Activated T-cell treated with anti-CD3 and anti-CD28 coated beads, Interleukin-2, amount 50 U/mL, for 4 hours (primary cell): ENCODE measurements around the gene INSRR. TPM values are rescaled to one million over a fixed set of nuclear protein-coding genes. Genes with fewer than 3 reads are reported as not detected.

ENCODE experiments used
- ATAC-seq, 2 donors: fragments of 200-7000 bp; cut with Tn5 transposase; one replicate each; pipeline ENCODE4 v1.10.0; 2021
- DNase-seq: peaks from one replicate; pipeline ENCODE4 v3.0.0-alpha.2; 2020
- H3K27me3 Mint-ChIP-seq: one replicate; pipeline ENCODE4 v1.8.0; 2021; ENCODE audit warnings: low read depth, mixed read lengths
- H3K36me3 Mint-ChIP-seq: one replicate; pipeline ENCODE4 v1.8.0; 2022; ENCODE audit warnings: mixed read lengths; ENCODE audit not compliant: insufficient read depth
- H3K4me1 Mint-ChIP-seq: one replicate; pipeline ENCODE4 v1.8.0; 2021; ENCODE audit warnings: low read depth, mixed read lengths
- H3K4me3 Mint-ChIP-seq: one replicate; pipeline ENCODE4 v1.8.0; 2021; ENCODE audit warnings: mild to moderate bottlenecking, moderate library complexity, mixed read lengths
- H3K9me3 Mint-ChIP-seq: one replicate; pipeline ENCODE4 v1.8.0; 2021; ENCODE audit warnings: mixed read lengths
- total RNA-seq, 3 donors: library from RNA; stranded (reverse); gene quantifications; one replicate each; pipeline ENCODE4 v1.2.1, GENCODE V29; 2021

INSRR gene
- total RNA-seq, 3 donors from 2014 or later, result 0.11 TPM; not detected in 2

DNA sequence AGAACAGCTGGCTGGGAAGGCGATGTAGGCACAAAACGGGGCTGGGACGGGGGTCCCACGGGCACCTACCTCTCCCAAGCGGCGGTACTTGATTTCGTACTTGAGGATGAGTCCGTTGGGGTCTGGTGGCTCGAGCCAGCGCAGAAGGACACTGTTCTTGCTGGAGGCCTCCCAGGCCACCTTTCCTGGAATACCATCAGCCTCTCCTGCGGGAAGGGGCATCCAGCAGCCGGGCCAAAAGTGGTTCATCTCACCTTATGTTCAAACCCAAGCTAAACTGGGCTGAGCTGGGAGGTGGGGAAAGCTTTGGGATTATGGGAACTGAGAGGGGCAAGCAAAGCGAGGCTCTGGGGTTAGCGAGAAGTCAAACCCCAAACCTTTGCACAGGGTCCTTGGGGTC lies 14.3 kb downstream of the INSRR start:
- H3K36me3 Mint-ChIP-seq, result no peaks in the 10 kb centered on the region
- peaks cover 25% of the 10 kb centered on the region for H3K4me1 Mint-ChIP-seq
- peaks cover 69% of the 10 kb centered on the region for H3K27me3 Mint-ChIP-seq
- no peak overlapping the region for H3K4me3 Mint-ChIP-seq
- DNase-seq (no peak), ATAC-seq (no peak)
- no peaks in the 10 kb centered on the region for H3K9me3 Mint-ChIP-seq

DNA sequence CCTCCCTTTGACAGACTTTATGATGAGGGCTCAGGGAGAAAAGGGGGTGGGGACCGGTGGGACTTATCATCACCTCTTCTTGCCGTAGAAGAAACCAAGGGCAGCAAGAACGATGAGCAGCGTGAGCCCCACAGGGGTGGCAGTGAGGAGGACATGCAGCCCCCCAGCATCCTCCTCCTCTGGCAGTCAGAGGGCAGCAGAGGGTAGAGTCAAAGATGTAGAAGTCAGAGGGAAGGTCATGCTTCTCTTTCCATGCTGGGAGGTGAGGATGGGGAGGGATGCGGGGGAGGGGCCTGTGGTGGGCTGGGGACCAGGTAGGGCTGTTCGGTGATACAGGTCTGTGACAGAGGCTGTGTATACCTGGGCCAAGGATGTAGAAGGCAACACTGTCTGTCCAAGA lies 14.8 kb downstream of the INSRR start:
- DNase-seq, result no peak
- peaks cover 22% of the 10 kb centered on the region for H3K4me1 Mint-ChIP-seq

DNA sequence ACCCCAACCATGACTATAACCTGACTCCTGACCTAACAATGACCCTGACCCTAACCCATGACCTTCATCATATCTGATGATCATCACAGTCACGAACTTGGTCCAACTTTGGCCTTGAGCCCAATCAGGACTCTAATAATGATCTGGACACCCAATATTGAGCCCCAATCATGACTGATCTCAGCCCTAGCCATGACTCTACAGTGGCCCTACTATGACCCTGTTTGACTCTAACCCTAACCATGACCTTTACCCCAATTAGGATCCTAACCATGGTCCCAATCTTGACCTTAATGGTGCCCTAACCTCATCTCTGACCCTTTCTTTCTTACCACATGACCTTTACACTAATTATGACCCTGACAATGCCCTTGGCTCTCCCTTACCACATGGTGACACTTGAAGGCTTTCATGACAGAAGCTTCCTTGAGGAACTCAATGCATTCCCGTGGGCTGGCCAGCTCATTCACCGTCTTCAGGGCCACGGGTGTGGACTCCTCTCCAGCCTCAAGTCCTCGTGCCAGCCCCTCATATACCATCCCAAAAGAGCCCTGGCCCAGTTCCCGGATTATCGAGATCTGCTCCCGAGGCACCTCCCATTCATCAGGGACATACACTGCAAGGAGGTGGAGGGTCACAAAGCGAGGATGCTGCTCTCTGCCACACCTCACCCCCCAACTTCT lies 16.2 kb downstream of the INSRR start:
- DNase-seq, result no peak
- Mint-ChIP-seq H3K4me3 (no peak overlapping the region), H3K36me3 (no peaks in the 10 kb centered on the region), H3K9me3 (no peaks in the 10 kb centered on the region), H3K4me1 (peaks cover 15% of the 10 kb centered on the region), H3K27me3 (peaks cover 70% of the 10 kb centered on the region)
- ATAC-seq, result no peak

More for the DNA sequence above, 14.8 kb downstream of the INSRR start:
- no peaks in the 10 kb centered on the region for H3K9me3 Mint-ChIP-seq
- no peak overlapping the region for H3K4me3 Mint-ChIP-seq
- peaks cover 70% of the 10 kb centered on the region for H3K27me3 Mint-ChIP-seq
- ATAC-seq, result no peak
- H3K36me3 Mint-ChIP-seq, result no peaks in the 10 kb centered on the region

DNA sequence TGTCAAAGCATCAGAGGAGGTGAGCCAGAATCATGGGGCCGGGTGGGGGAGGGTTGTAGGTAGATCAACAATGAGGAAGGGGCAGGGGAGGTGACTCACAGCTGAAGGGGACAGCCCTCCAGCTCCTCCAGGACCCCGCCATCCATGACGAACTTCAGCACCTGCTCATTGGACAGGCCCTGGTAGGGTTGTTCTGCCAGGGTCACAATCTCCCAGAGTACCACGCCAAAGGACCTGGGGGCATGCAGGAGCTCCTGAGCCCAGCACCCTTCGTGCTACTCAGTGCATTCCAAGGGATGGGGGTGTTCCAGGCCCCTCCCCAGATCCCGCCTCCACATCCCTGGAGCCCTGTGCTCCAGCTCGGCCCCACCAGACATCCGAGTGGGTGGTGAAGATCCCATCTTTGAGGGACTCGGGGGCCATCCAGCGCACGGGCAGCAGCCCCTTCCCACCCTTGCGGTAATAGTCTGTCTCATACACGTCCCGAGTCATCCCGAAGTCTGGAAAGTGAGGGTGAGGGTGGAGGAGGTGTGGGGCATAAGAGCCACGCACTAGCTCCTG lies 17.5 kb downstream of the INSRR start:
- no peak for ATAC-seq
- H3K36me3 Mint-ChIP-seq, result no peaks in the 10 kb centered on the region
- no peak overlapping the region for H3K4me3 Mint-ChIP-seq
- no peak for DNase-seq
- H3K4me1 Mint-ChIP-seq, result peaks cover 20% of the 10 kb centered on the region
- H3K9me3 Mint-ChIP-seq, result no peaks in the 10 kb centered on the region
- H3K27me3 Mint-ChIP-seq, result peaks cover 64% of the 10 kb centered on the region

DNA sequence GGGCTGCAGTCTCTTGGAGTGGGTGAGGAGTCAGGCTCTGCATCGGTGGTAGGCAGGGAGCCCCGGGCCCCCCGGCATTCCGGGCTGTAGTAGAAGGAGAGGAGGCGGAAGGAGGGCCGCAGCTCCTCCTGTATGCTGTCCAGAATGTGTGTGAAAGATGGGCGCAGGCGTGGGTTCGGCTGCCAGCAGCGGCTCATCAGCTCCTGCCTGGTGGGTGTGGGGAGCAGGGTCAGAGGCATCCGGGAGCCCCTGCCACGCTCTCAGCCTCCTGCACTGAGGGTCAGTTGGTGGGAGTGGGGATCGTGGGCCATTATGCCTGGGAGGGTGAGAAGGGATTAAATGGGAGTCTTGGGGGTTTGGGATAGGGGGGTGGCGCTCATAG lies 18.0 kb downstream of the INSRR start:
- Mint-ChIP-seq H3K4me3 (no peak overlapping the region), H3K4me1 (peaks cover 25% of the 10 kb centered on the region), H3K27me3 (peaks cover 59% of the 10 kb centered on the region), H3K36me3 (no peaks in the 10 kb centered on the region), H3K9me3 (no peaks in the 10 kb centered on the region)
- DNase-seq (no peak), ATAC-seq (no peak)

DNA sequence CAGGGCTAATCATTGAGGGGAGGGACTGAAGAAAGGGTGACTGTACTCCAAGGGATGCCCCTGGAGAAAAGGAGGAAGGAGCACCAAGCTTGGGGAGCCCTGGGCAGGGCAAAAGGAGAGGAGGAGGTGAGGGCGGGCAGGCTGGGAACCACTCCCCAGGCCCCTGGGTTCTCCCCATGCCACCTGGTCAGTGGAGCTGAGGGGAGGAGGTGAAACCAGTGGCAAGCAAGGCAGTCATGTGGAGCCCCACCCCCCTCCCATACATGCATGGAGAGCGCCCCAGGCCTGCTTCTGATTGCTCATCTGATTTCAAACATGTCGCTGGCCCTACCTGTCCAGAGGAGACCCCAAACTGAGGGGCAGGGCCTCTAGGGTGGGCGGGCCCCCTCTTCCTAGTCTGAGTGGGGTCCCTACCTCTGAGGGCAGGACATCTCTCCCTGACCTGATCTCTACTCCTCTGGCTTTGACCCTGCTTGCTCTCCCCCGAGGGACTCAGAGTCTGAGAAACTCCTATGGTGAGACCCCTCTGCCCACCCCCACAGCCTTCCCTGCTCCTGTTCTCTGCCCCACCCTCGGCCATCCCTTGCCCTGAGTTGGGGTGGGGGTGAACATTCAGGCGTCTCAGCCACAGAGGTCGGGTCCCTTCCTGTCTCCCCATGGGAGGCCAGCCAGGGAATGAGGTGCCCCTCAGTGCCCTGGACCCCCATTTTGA lies 18.6 kb downstream of the INSRR start:
- H3K27me3 Mint-ChIP-seq, result peaks cover 55% of the 10 kb centered on the region
- ATAC-seq, result no peak
- peaks cover 24% of the 10 kb centered on the region for H3K4me1 Mint-ChIP-seq
- no peaks in the 10 kb centered on the region for H3K9me3 Mint-ChIP-seq
- DNase-seq, result no peak
- no peaks in the 10 kb centered on the region for H3K36me3 Mint-ChIP-seq
- H3K4me3 Mint-ChIP-seq, result no peak overlapping the region

DNA sequence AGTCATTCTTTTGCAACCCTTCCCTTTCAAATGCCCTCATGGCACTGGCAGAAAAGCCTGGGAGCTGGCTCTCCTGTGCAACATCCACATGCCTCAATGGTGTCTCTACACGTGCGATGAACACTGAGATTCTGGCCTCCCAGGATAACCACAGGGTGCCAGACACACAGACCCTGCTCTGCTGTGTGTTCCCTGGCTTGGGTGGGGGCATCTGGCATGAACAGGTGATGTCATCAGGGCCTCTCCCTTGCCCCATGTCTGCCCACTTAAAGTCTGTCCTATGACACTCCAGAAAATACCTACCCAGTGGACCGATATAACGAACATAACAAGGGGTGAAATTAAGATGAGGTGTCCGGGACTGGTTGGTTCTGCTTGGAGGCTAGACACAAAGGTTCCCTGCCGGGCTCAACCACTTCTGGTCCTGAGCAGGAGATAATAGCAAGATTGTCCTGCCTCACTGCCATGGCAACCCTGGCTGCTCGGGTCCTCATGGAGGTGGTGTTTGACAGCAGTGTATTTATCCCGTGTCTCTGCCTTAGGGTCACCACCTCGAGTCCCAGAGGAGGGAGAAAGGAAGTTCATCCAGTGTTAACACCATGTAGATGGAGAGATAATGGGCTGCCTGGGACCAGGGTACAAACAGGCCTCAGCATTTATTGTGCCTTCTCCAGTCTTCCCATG lies 19.3 kb downstream of the INSRR start:
- Mint-ChIP-seq H3K36me3 (no peaks in the 10 kb centered on the region), H3K4me1 (peaks cover 18% of the 10 kb centered on the region), H3K4me3 (no peak overlapping the region), H3K9me3 (no peaks in the 10 kb centered on the region), H3K27me3 (peaks cover 50% of the 10 kb centered on the region)
- DNase-seq, result no peak
- no peak for ATAC-seq

DNA sequence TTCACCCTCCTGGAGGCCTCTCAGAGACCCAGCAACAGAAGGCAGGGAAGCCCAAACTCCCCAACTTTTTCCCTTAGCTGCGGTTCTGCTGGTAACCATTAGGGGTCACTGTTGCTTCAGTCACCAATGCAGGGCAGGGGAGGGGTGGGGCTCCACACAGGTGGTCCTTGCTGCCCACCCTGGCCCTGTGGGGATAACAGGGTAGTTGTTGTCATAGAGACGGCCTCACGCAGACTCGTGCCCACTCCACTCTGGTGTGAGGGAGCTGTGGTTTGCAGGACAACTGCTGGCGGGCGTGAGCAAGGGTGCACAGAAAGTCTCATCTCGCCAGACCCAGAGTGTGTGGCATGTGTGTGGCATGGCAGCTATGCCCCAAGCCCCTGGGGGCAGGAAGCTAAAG lies 19.9 kb downstream of the INSRR start:
- Mint-ChIP-seq H3K36me3 (no peaks in the 10 kb centered on the region), H3K4me1 (peaks cover 17% of the 10 kb centered on the region), H3K27me3 (peaks cover 46% of the 10 kb centered on the region), H3K4me3 (no peak overlapping the region), H3K9me3 (no peaks in the 10 kb centered on the region)
- peak; percentile 44 to 50 for ATAC-seq
- DNase-seq, result peak; percentile 38

DNA sequence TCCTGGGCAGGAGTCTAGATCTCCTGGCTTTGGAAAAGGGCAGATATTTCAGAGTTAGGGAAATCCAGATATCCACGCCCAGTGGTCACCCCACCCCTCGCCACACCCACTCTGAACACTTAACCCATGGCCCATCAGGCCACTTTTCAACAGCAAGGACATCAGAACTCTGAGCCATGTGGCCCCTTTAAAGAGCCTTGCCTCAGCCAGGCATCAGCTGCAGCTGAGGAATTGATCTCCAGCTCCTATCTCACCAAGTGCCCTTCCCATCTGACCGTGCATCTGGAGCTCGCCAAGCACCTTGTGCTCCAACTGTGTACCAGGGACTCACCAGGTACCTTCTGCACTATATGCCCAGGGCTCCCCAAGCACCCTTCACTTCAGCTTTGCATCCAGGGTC lies 22.0 kb downstream of the INSRR start:
- Mint-ChIP-seq H3K4me1 (peaks cover 16% of the 10 kb centered on the region), H3K4me3 (no peak overlapping the region), H3K27me3 (peaks cover 28% of the 10 kb centered on the region), H3K9me3 (no peaks in the 10 kb centered on the region), H3K36me3 (no peaks in the 10 kb centered on the region)
- no peak for DNase-seq
- ATAC-seq, result no peak

DNA sequence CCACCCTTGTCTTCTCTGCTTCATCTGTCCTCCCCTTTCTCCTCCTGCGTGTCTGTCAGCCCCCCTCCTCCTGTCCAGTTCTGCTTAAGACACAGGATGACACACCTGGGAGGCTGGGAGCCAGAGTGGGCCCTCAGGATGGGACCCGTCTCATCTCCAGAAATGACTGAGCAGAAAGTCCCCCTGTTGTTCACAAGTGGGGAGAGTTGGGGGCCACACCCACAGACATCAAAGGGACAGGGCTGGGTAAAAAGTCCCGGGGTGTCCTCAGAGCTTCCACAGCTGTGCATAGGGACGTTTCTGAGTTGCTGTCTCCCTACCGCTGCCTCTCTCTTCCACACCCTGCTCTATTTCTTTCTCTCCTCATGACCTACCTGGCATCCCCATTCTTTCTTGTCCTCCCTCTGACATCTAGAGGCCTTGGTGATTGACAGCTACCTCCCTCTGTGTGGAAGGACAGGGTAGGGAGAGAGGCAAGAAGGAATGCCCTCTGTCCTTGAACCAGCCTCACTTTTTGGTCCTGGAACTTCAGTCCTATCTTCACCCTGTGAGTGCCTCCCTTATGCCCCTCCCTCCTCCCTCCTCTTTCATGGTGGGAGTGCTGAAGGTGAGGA lies 22.8 kb downstream of the INSRR start:
- no peaks in the 10 kb centered on the region for H3K9me3 Mint-ChIP-seq
- peak; percentile 18 for DNase-seq
- peaks cover 21% of the 10 kb centered on the region for H3K27me3 Mint-ChIP-seq
- ATAC-seq, result peak; percentile 69 to 74
- H3K4me3 Mint-ChIP-seq, result no peak overlapping the region
- peaks cover 16% of the 10 kb centered on the region for H3K4me1 Mint-ChIP-seq
- H3K36me3 Mint-ChIP-seq, result no peaks in the 10 kb centered on the region

DNA sequence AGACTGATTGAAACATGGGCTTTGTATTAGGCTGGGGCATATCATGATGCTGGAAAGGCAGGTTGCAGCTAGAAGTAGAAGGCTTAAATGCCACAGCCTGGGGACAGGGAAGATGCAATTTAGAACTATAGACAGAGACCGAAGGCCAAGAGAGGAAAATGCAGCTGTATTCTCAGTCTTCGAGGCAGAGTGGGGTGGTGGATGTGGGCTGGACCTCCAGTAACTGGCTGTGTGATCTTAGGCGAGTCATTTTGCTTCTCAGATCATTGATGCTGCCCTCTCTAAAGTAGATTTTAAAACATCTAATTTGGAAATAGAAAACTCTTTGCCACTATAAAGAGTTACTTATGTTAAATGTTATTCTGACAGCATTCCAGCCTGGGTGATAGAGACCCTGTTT lies 24.6 kb downstream of the INSRR start:
- Mint-ChIP-seq H3K27me3 (peaks cover 10% of the 10 kb centered on the region), H3K36me3 (no peaks in the 10 kb centered on the region), H3K4me3 (no peak overlapping the region), H3K9me3 (no peaks in the 10 kb centered on the region), H3K4me1 (peaks cover 16% of the 10 kb centered on the region)
- no peak for ATAC-seq
- DNase-seq, result no peak

DNA sequence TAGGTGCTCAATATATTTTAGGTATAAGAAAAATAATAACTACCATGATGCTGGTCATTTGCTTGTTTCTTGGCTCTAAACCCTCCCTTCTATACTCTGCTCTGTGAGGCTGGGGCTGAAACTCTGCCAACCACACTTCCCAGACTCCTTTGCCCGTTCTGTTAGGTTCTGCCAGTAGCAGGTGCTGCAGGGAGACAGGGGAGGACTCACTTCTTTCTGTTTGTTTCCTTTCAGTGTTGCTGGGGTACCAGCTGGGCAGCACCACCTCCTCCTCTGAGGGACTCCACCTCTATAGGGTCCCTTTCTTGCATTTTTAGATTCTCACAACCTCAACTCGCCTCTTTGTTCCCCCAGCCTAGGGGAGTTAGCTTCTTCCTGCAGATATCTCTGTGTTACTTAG lies 25.3 kb downstream of the INSRR start:
- H3K9me3 Mint-ChIP-seq, result no peaks in the 10 kb centered on the region
- peaks cover 4% of the 10 kb centered on the region for H3K27me3 Mint-ChIP-seq
- no peak for DNase-seq
- H3K36me3 Mint-ChIP-seq, result no peaks in the 10 kb centered on the region
- no peak overlapping the region for H3K4me3 Mint-ChIP-seq
- peak in 1 of 2 donors; percentile 27 for ATAC-seq
- peaks cover 13% of the 10 kb centered on the region for H3K4me1 Mint-ChIP-seq

DNA sequence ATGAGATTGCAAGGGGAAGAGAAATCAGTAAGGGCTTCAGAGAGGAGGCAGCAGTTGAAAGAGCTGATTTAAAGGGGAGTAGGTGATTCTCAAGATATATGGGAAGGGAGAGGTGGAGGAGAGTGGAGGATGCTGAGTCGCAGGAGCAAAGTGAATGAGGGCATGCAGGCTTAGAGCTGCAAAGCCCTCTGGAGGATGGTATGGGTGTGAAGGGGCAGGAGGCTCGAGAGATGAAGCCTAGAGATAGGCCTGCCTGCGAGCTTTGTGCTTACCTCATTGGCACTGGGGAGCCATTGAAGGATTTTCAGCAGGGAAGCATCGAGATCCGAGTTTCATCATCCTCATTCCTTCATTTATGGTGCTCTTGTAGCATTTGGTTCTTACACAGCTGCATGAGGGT lies 26.5 kb downstream of the INSRR start:
- H3K27me3 Mint-ChIP-seq, result peaks cover 4% of the 10 kb centered on the region
- H3K4me1 Mint-ChIP-seq, result peaks cover 12% of the 10 kb centered on the region
- ATAC-seq (no peak), DNase-seq (no peak)
- no peaks in the 10 kb centered on the region for H3K36me3 Mint-ChIP-seq
- no peaks in the 10 kb centered on the region for H3K9me3 Mint-ChIP-seq
- no peak overlapping the region for H3K4me3 Mint-ChIP-seq

DNA sequence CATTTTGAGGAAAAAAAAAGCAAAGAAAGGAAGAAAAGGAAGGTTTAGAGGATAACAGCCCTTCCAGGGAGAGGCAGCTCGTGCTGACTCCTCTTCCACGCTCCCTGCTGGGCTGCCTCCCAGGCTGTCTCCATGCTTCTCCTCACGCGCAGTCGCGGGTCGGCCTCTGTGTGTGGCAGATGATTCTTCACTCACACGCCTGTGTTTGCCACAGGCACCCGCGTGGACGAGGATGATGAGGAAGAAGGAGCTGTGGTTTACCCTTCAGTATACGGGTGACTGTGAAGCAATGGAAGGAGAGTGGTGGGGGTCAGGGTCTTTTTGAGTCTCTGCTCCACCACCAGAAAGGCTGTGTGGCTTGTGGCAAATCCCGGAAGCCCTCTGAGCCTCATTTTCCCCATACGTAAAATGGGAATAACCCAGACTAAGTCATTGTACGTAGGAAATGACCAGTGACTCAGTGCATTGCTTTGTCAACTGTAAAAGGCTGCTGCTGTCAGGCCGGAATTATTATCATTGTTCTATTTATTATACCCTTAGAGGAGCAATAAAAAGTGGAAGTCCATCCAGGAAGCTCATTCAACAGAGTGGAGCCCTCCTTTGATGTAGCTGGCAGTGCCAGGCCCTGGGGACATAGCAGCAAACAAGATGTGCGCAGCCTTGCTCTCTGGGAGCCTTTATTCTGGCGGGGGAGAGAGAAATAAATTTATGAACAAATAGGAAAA lies 30.4 kb downstream of the INSRR start:
- Mint-ChIP-seq H3K4me1 (no peaks in the 10 kb centered on the region), H3K36me3 (no peaks in the 10 kb centered on the region), H3K4me3 (no peak overlapping the region), H3K27me3 (no peaks in the 10 kb centered on the region), H3K9me3 (no peaks in the 10 kb centered on the region)
- DNase-seq, result no peak
- no peak for ATAC-seq
